GM21717 (cell line): Measurements from ENCODE around the gene AP2A2.
"Not testable (repeated sequence)": the region's sequence is repeated elsewhere in the genome, so short reads cannot be mapped to it uniquely, and the experiment has no call there.

Source experiments
- ATAC-seq: cut with Tn5 transposase; IDR thresholded peaks from one replicate; pipeline ENCODE4 v1.9.1; 2021; ENCODE audit warnings: mild to moderate bottlenecking, moderate library complexity; ENCODE audit not compliant: unreplicated experiment

Gene AP2A2

DNA sequence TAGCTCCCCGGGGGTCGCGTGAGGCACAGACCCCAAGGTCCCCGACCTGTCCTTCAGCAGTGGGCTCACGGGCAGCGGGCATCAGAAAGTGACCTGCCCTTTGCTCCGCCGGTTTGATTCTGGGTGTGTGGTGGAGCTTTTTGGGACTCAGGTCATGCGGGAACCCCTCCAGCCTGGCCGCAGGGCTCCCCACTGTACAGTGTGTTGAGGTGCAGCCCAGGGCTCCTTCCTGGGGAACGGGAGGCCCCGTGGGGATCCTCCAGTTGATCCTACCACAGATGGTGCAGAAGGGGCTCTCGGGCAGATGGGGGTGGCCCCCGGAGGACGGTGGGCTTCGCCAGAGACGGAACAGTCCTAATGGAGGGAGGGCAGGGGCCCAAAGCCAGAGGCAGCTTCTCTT is 86.6 kb downstream of the AP2A2 start:
- no peak for ATAC-seq

DNA sequence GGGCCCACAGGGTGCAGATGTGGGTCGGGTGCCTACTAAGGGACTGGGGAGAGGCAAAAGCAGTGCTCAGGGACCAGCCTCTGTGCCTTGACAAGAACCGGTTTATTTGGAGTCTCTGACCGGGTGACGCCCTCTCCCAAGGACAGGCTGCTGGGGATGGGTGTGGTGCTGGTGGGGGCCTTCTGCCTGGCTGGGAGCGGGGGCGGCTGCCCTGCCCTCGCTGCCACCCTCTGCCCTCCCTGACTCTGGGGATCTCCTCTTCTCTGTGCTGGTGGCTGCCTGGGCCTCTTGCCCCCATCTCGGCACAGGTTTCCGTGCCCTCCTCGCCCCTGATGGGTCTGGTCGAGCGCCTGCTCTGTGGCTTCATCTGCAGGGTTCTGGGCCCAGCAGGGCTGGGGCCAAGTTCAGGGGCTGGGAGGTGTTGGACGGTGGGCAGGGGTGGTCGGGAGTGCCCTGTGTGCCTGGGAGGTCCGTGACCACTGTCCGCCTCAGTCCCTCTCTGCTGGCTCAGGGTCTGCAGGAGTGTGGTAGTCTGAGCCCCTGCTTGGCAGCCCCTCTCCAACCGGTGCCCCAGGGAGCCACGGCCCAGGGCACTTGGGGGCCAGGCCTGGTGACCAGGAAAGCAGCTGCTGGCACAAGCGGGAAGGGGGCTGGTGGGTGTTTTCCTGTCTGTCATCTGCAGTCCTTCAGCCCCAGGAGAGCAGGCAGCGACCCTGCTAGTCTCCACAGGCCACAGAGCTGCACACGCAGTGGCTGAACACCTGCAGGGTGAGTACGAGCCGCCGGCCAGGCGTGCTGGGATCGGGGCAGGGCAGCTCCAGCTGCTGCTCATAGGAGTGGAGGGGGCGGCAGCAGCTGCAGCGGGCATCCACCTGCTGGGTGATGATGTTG is 87.3 kb downstream of the AP2A2 start:
- ATAC-seq, result no peak

DNA sequence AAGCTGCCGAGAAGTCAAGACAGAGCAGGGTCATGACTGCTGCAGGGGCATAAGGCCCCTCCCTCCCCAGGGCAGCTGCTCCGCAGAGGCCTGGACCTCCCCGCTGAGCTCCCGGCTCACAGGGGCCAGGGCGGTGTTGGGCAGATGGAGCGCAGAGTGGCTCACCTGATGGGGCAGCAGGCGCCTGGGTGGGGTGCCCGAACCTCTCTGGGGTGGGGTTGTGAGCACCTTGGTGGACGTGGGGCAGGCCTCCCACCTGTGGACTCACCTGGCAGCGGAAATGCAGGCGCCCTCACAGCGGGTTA is 87.9 kb downstream of the AP2A2 start:
- no peak for ATAC-seq

DNA sequence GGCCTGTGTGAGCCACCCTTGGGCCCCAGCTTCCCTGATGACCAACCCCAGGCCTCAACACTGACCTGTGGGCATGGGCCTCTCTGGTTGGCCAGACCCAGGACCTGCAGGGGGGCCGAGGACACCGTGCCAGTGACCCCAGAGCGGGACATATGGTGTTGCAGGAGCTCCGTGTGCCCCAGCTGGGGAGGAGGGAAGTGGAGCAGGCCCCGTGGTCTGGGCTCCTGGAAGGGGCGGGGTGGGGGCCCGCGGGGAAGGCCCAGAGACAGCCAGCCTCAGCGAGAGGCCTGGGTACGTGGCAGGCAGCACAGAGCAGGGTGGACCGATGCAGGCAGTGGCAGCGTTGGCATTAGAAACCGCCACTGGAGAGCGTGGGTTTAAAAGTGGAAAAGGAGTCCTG is 88.6 kb downstream of the AP2A2 start:
- ATAC-seq, result no peak

DNA sequence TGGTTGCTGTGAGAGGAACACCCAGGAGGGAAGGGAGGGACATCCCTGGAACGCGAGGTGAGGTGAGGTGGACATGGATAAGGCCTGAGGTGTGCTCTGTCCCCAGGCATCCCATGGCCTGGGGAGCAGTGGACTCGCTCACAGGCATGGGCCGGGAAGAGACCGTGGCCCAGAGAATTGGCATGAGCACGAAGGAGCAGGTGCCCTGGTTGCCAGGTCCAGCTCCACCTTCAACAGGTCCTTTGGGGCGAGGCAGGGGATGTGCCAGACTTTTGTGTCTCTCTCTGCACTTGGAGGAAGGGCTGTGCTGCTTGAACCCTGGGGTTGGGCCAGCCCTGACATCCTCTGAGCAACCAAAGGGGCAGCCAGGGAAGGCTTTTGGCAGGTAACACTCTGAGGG is 89.4 kb downstream of the AP2A2 start:
- ATAC-seq, result no peak

DNA sequence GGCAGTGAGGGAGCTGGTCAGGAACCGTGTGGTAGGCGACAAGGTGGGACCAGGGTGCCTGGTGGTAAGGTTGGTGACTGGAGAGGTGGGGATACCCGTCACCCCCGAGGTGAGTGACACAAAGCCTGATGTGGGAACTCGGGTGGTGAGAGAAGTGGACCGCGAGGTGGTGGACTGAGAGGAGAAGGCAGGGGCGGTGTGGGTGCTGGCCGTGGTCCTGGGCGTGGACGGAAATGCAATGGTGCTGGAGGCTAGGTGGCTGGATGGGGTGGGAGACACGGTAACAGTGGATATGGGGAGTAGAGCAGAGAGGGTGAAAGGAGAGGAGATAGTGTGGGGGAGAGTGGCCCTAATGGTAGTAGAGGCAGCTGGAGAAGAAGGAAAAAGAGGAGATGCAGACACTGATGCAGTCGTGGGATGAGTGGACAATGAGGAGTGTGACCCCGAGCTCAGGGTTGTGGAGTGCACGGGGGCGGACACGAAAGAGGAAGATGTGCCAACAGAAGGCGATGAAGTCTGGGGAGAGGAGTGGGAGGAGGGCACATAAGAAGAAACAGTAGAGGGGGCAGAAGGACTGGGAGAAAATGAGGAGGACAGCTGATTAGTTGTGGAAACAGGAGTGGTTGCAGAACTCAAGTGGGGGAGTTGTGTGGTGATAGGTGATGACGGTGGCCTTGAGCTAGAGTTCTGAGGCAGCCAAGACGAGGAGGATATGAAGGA is 90.3 kb downstream of the AP2A2 start:
- no peak for ATAC-seq

DNA sequence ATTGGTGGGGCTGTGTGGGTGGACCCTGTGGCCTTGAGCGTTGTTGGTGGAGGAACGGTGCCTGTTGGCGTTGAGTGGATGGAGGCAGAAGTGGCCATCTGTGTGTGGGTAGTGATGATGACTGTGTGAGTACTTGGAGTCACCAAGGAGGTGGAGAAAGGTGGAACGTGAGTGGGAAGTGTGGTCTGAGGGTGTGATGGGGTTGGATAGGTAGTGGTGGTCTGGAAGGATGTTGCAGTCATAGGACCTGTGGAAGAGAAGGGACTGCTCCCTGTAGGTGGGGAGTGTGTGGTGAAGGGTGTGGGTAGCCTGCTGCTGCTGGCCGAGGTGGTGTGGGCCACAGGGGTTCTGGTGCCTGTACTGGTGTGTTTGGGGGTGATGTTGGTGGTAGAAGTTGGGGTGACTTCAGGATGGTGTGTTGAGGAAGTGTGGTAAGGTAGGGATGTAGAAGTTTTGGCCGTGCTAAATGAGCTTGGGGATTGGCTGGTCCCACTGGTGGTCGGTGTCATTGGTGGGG is 91.0 kb downstream of the AP2A2 start:
- ATAC-seq, result not testable (repeated sequence)

DNA sequence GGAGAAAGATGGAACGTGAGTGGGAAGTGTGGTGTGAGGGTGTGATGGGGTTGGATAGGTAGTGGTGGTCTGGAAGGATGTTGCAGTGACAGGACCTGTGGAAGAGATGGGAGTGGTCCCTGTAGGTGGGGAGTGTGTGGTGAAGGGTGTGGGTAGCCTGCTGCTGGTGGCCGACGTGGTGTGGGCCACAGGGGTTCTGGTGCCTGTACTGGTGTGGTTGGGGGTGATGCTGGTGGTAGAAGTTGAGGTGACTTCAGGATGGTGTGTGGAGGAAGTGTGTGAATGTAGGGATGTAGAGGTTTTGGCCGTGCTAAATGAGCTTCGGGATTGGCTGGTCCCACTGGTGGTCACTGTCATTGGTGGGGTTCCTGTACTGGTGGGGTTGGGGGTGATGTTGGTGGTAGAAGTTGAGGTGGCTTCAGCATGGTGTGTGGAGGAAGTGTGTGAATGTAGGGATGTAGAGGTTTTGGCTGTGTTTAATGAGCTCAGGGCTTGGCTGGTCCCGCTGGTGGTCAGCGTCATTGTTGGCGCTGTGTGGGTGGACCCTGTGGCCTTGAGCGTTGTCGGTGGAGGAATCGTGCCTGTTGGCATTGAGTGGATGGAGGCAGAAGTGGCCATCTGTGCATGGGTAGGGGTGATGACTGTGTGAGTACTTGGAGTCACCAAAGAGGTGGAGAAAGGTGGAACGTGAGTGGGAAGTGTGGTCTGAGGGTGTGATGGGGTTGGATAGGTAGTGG is 91.8 kb downstream of the AP2A2 start:
- ATAC-seq, result no peak

DNA sequence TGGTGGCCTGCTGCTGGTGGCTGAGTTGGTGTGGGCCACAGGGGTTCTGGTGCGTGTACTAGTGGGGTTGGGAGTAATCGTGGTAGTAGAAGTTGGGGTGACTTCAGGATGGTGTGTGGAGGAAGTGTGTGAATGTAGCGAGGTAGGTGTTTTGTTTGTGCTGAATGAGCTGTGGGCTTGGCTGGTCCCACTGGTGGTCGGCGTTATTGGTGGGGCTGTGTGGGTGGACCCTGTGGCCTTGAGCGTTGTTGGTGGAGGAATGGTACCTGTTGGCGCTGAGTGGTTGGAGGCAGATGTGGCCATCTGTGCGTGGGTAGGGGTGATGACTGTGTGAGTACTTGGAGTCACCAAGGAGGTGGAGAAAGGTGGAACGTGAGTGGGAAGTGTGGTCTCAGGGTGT is 92.4 kb downstream of the AP2A2 start:
- no peak for ATAC-seq

DNA sequence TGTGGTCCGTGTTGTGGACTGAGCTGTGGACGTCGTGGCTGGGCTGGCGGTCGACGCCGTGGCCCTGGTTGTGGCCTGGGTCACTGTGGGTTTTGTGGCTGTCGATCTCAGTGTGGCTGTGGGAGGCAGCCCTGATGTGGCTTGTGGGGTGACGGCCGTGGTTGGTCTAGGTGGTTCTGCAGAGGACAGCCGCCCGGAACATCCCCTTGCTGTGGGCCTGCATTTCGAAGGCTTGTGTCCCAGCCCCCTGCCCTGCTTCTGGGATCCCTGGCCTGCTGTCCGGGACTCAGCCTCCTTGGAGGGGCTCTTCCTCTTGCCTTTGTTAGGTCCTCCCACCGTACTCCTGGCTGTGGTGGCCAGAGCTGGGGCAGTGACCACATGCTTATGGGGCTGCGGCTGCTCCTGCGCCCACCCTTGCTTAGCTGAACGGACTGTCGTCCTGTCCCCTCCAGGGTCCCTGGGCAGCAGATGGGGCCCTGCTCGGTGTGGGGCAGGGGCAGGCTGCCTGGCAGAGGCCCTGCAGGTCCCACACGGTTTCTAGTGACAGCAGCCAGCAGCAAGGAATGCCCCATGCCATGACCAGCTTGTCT is 93.7 kb downstream of the AP2A2 start:
- no peak for ATAC-seq

DNA sequence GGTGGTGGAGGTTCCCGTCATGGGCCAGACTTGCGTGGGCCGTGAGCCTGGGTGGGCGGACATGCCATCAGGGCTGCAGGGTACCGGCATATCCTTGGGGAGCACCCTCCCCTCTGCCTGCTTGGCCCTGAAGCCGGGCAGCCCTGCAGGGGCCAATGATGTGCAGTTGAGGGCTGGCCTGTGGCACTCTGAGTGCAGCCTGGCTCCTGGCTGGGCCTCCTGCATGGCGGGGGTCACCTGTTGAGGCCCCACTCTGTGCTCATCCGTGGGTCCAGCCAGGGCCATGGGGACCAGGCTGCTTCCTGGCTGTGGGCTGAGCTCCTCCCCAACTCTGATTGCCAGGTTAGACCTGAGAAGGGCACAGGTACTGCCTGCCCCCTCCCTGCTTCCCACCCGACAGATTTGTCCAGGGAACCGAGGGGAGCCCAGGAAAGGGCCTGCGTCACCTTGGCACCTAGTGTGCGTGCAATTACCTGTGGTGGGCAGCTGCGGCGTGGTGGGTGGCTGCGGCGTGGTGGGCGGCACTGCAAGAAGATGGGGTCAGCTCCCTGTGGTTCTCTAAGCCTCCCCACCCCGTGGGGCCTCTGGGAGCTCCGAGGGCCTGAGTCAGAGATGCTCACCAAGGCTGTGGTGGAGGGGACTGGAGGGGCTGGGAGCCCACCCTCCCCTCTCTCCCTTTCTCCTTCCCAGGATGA is 94.7 kb downstream of the AP2A2 start:
- ATAC-seq, result no peak

DNA sequence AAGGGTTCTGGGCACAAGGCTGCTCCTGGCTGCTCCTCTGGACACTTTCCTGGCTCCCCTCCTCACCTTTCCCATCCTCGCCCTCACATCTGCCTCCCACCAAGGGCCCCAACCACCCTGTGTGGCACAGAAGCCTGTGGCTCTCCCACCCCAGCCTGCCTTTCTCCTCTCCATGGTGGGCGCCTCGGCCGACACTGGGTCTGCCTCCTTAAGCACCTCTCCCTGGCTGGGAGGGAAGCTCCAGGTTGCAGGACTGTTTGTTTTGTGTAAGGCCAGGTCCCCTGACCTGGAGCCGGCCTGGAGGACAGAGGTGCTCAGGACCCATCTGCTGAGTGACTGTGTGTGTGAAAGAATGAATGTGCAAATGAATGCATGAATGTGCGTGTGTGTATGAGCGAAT is 96.7 kb downstream of the AP2A2 start:
- no peak for ATAC-seq

DNA sequence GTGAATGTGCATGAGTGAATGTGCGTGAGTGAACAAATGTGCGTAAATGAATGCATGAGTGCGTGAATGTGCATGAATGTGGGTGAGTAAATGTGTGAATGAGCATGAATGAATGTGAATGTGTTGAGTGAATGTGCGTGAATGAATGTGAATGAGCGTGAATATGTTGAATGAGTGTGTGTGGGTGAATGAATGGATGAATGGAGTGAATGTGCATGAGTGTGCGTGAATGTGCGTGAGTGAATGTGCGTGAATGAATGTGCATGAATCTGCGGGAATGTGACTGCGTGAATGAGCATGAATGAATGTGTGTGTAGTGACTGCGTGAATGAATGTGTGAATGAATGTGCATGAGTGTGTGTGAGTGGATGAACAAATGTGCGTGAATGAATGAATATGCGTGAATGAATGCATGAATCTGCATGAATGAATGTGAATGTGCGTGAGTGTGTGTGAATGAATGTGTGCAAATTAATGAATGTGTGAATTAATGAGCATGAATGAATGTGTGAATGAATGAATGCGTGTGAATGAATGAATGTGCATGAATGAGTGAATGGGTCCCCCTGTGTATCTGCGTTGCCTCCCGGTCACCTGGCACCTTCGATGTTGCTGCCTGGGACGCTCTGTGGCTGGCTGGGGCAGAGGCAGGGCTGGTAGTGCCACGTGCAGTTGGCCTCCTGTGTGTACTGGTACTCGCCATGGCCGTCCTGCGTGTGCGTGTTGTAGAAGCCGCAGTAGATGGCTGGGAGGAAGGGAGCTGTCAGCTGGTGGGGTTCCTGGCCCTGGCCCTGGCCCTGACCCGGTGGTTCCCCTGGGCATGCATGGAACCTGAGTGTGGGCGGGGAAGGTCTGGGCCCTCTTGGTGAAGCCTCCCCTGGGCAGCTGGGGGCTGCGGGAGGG is 97.5 kb downstream of the AP2A2 start:
- ATAC-seq, result no peak

DNA sequence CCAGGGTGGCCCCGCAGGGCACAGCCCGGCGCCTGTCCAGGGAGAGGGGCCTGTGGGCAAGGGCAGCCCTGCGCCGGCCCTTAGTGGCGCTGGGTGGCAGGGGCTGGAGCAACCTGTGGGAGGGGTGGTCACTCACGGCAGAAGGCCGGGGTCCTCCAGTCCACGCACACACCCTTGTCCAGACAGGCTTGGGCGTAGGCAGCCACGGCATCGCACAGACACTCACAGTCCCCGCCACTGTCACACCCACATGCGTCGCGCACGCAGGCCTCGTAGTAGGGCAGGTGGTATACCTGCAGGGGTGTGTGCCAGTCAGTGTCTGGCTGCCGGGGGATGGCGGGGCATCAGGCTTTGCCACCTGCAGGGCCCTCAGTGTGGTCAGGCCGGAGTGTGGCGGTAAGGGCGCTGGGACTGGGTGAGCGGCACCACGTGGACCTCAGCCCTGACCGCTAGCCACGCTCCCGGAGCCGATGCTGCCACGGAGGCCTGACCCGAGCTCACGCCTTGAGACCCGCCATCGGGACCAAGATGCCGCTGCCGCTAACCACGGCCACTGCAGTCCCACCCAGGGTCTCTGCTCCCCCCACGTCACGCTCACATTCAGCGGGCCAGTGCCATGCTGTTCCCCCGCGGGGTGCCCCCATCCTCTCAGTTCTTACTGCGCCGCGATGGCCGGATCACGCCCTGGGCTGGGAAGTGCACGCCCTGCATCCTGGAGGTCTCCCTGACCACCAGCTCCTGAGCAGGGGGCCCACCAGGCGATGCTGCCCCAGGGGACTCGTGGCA is 98.3 kb downstream of the AP2A2 start:
- ATAC-seq, result no peak

DNA sequence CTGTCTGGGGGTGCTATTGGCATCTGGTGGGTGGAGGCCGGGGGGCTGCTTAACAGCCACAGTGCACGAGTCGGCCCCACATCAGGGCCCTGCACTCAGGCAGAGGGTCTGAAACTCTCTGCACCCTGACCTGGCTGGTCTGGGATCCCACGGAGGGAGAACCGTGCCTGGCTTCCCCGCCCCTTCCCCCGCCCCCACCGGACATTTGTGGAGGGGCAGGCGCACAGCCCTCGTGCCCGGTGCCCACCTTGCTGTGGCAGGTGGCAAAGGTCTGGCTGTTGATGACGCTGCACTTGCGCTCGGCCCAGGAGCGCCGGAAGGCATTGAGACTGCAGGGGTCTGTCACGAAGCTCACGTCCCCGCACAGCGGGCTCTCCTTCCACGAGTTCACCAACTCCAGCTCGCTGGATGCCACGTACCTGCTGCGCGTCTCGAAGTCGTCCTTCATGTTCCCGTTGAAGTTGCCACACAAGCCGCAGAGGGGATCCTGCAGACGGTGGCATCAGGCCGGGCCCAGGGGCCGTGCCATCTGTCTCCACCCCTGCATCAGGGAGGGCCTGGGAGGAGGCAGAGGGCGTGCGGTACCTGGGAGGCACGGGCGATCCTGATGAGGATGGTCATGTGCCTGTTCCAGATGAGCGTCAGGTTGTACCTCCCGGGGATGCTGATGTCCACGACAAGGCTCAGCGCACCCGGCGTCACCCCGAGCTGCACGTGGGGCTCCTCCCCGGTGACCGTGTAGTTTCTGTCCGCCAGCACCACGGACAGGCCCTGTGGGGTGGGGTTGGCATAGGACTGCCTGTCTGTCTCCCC is 99.1 kb downstream of the AP2A2 start:
- ATAC-seq, result no peak

DNA sequence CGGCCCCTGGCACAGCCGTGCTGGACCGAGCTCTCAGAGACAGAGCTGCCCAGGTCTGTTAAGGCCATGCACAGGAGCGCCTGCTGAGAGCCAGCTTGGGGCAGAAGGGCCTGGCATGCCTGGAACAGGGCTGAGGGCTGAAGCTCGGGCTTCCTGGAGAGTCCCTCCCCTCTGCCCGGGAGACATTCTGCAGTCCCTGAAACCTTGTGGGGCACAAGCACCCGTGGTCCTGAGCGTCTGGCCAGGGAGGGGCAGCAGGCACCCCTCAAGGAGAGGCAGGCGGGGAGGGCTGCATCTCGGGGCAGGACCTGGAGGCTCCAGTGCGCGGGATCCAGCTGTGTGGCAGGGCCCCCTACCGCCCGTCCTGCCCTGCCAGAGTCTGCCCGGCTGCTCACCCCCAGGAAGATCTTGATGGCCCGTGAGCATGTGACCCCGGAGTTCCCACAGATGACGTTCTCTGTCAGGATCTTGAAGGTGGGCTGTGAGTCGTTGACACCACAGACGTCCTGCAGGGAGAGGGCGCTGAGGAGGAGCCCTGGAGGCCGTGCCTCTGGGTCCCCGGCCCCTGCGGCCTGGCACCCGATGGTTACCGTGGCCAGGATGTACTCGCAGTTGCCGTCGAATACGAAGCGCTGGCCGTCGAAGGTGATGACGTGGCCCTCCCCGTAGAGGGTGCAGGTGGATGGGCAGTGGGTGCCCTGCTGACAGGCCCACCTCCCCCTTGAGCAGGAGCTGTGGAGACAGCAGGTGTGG is 99.9 kb downstream of the AP2A2 start:
- no peak for ATAC-seq

DNA sequence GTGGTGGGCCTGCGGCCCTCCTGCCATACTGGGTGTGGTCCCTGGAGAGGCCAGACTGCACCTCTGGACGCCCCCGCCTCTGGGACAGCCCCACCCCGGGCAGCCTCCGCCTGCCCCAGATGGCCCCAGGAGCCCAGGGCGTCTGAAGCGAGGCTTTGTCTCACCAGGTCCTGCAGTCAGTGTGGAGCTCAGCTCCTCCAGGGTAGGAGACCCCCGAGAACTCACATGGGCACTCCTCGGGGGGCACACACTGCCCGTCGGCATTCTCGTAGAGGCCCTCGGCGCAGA is 100.4 kb downstream of the AP2A2 start:
- ATAC-seq, result no peak
